ENCODE results near the gene HAP1.

HAP1 gene

DNA sequence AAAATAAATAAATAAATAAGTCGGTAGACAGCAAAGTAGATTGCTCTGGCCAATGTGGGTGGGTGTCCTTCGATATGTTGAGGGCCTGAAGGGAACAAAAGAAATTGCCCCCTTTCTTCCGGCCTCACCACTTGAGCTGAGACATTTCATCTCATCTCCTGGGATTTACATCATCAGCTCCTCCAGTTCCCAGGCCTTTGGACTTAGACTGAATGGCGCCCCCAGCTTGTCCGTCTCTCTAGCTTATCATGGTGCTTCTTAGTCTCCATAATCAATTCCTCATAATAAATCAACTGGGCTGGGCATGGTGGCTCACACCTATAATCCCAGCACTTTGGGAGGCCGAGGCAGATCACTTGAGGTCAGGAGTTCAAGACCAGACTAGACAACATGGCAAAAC, 13.8 kb upstream of the HAP1 start:
- Histone ChIP-seq H3K4me1 (no peaks in the 10 kb centered on the region), H3K4me3 (no peak overlapping the region), H3K27me3 (no peaks in the 10 kb centered on the region), H3K9me3 (no peaks in the 10 kb centered on the region), H3K27ac (no peak overlapping the region), H3K36me3 (no peaks in the 10 kb centered on the region)
- TF ChIP-seq, protein P1, sequence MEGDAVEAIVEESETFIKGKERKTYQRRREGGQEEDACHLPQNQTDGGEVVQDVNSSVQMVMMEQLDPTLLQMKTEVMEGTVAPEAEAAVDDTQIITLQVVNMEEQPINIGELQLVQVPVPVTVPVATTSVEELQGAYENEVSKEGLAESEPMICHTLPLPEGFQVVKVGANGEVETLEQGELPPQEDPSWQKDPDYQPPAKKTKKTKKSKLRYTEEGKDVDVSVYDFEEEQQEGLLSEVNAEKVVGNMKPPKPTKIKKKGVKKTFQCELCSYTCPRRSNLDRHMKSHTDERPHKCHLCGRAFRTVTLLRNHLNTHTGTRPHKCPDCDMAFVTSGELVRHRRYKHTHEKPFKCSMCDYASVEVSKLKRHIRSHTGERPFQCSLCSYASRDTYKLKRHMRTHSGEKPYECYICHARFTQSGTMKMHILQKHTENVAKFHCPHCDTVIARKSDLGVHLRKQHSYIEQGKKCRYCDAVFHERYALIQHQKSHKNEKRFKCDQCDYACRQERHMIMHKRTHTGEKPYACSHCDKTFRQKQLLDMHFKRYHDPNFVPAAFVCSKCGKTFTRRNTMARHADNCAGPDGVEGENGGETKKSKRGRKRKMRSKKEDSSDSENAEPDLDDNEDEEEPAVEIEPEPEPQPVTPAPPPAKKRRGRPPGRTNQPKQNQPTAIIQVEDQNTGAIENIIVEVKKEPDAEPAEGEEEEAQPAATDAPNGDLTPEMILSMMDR (IDR thresholded peaks at IDR 0.05): no peak
- no peak for DNase-seq
- intact Hi-C loops (cut with DNase I; ENCODE audit: low total_unique reads): no loop called here

DNA sequence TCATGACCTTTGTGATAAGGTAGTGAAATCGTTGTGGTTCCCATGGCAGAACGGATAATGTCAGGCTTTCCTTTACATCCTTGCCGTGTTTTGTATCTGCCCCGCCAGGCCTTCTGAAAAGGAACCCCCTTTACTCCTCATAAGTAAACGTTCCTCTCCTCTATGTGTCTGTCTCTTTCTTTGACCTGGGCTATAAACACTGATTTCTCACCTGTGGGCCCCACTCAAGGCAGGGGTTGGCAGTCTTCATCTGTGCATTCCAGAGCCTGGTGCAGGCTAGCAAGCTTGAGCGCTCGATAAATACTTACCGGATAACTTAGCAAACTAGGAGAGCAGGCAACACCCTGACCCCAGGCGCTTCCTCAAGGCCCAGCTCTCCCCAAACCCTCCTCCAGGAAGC, 7.3 kb upstream of the HAP1 start:
- TF ChIP-seq, protein P1 (IDR thresholded peaks at IDR 0.05): no peak
- intact Hi-C loops (cut with DNase I; ENCODE audit: low total_unique reads): no loop called here

DNA sequence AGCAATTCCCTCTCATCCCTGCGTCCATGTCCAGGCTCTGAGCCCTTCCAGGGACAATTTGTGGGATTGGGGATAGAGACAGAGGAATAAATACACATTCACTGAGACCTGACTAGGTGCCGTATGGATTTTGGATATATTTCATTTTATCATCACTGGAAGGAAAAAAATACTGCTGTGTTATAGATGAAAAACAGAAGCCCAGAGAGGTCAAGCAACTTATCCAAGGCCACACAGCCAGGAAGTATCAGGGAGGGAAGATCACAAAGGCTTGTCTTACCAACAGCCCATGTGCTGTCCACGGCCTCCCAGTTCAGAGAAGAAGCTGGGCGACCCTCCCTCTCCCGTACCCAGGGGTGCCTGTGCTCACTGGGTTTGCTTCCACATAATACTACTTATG, 6.1 kb upstream of the HAP1 start:
- no peak for DNase-seq
- H3K27ac ChIP-seq: no peak overlapping the region
- no peak overlapping the region for H3K4me3 ChIP-seq
- peaks cover 0 to 31% of the 10 kb centered on the region in 2 donors for H3K27me3 ChIP-seq
- intact Hi-C loops (cut with DNase I; ENCODE audit: low total_unique reads): no loop called here
- H3K9me3 ChIP-seq: no peaks in the 10 kb centered on the region
- no peaks in the 10 kb centered on the region for H3K36me3 ChIP-seq
- TF ChIP-seq, protein P1 (IDR thresholded peaks at IDR 0.05): no peak
- H3K4me1 ChIP-seq: peaks cover 0 to 8% (median 0%) of the 10 kb centered on the region in 4 donors

More for the DNA sequence above, 7.3 kb upstream of the HAP1 start:
- Histone ChIP-seq H3K4me1 (peaks cover 0 to 8% (median 0%) of the 10 kb centered on the region in 4 donors), H3K36me3 (no peaks in the 10 kb centered on the region), H3K27ac (no peak overlapping the region), H3K9me3 (no peaks in the 10 kb centered on the region), H3K4me3 (no peak overlapping the region), H3K27me3 (peaks cover 0 to 19% of the 10 kb centered on the region in 2 donors)
- no peak for DNase-seq

DNA sequence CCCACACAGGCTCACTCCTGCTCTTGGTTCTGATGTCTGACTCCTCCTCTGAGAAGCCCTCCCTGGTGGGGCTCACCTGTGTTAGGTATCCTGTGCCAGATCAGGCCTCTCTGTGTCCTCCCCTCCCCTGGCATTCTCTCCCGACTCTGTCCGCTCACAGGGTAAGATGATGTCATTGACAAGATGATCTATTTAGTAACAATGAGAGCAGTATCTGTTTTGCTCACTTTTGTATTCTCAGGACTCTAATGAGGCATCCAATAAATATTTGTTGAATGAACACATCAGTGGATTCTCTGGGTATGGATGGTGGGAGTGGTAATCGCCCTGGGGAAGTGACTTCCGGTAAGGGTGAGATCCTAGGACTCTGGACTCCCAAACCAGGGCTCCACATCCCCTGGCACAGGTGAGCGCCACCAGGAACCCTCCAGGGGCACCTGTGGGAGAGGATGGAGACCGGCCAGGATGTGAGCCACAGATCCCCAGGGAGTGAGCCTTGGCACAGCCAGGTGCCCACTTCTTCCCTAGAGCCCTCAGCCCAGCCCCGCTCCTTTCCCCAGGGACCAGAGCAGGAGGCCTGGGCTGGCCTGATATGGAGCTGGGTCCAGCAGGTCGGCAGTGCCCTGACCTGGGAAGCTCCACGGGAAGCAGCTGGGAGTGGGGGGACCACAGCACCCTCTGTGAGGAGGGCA, 5.4 kb upstream of the HAP1 start:
- Histone ChIP-seq H3K27ac (no peak overlapping the region), H3K27me3 (peaks cover 3 to 38% of the 10 kb centered on the region in 2 donors), H3K4me1 (peaks cover 0 to 15% (median 3%) of the 10 kb centered on the region in 4 donors), H3K36me3 (no peaks in the 10 kb centered on the region), H3K9me3 (no peaks in the 10 kb centered on the region), H3K4me3 (no peak overlapping the region)
- TF ChIP-seq, protein P1 (IDR thresholded peaks at IDR 0.05): no peak
- no peak for DNase-seq
- intact Hi-C loops (cut with DNase I; ENCODE audit: low total_unique reads): loop anchor here (10.0 kb wide), 1 partner anchor 145 kb away; no protein-coding TSS in a partner anchor

DNA sequence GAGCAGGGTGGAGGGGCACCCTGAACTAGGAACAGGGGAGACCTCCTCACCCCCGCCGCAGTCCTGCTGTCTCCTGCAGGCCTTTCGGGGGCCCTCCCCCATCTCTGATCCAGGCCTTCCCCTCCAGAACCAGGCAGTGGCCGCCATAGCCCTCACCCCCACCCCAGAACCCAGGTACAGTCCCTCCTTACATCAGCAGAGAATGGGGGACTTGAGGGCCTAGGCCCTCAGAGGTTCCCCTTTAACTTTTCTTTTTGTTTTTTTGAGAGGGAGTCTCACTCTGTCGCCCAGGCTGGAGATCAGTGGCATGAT, 4.3 kb upstream of the HAP1 start:
- peaks cover 4 to 49% of the 10 kb centered on the region in 2 donors for H3K27me3 ChIP-seq
- DNase-seq: no peak
- peaks cover 0 to 25% (median 12%) of the 10 kb centered on the region in 4 donors for H3K4me1 ChIP-seq
- no peaks in the 10 kb centered on the region for H3K36me3 ChIP-seq
- H3K9me3 ChIP-seq: no peaks in the 10 kb centered on the region
- no peak overlapping the region for H3K4me3 ChIP-seq
- intact Hi-C loops (cut with DNase I; ENCODE audit: low total_unique reads): loop anchor here (1.0 to 10.0 kb wide), 2 partner anchors 63 to 146 kb away; no protein-coding TSS in a partner anchor
- TF ChIP-seq, protein P1 (IDR thresholded peaks at IDR 0.05): no peak
- no peak overlapping the region for H3K27ac ChIP-seq
